AG09309 (cell line): ENCODE measurements around the gene AUTS2.

ENCODE experiments used
- DNase-seq: peaks from one replicate; pipeline ENCODE4 v3.0.0-alpha.2; 2010; ENCODE audit warnings: low read depth
- H3K4me3 ChIP-seq: 2 replicates; pipeline ENCODE4 v1.5.1; 2011; ENCODE audit warnings: mild to moderate bottlenecking, low read depth, low read length, moderate library complexity; ENCODE audit not compliant: control insufficient read depth
- CTCF ChIP-seq: IDR thresholded peaks from 2 replicates; pipeline ENCODE4 v1.5.1; 2011; ENCODE audit warnings: mild to moderate bottlenecking, low read depth, low read length, inconsistent platforms; ENCODE audit not compliant: insufficient read depth, control insufficient read depth; ENCODE audit errors: missing control alignments

Gene AUTS2

GRCh38 chr7:70005891-70006260, 407.6 kb downstream of the AUTS2 start:
- no peak overlapping the region for H3K4me3 ChIP-seq
- no peak for TF ChIP-seq CTCF
- DNase-seq = no peak

- TF ChIP-seq CTCF = no peak
- H3K4me3 ChIP-seq = no peak overlapping the region
- DNase-seq = no peak
Observed at GRCh38 chr7:70006261-70006920, 408.1 kb downstream of the AUTS2 start.

- no peak for TF ChIP-seq CTCF
- H3K4me3 ChIP-seq = no peak overlapping the region
- no peak for DNase-seq
Observed at GRCh38 chr7:70008466-70008865, 410.2 kb downstream of the AUTS2 start.

- H3K4me3 ChIP-seq = no peak overlapping the region
- no peak for TF ChIP-seq CTCF
- no peak for DNase-seq
Observed at GRCh38 chr7:70014472-70015177, 416.4 kb downstream of the AUTS2 start.

GRCh38 chr7:70015353-70015752, 417.1 kb downstream of the AUTS2 start:
- no peak for DNase-seq
- H3K4me3 ChIP-seq = no peak overlapping the region
- TF ChIP-seq CTCF = no peak

GRCh38 chr7:70016044-70016770, 417.9 kb downstream of the AUTS2 start:
- no peak for TF ChIP-seq CTCF
- DNase-seq = peak; percentile 45
- H3K4me3 ChIP-seq = no peak overlapping the region
